HG02884 (cell line): Measurements from ENCODE around the gene HSD11B2.

ENCODE experiments used
- ATAC-seq: cut with Tn5 transposase; IDR thresholded peaks from one replicate; pipeline ENCODE4 v1.9.1; 2021; ENCODE audit warnings: mild to moderate bottlenecking, moderate library complexity; ENCODE audit not compliant: unreplicated experiment

HSD11B2 gene

GRCh38 chr16:67470359-67470758, 39.4 kb downstream of the HSD11B2 start:
- ATAC-seq: no peak

- ATAC-seq: no peak
Observed at GRCh38 chr16:67471758-67472384, 41.0 kb downstream of the HSD11B2 start.

- ATAC-seq: no peak
Observed at GRCh38 chr16:67474551-67475455, 43.9 kb downstream of the HSD11B2 start.

- ATAC-seq: no peak
Observed at GRCh38 chr16:67477960-67478554, 47.1 kb downstream of the HSD11B2 start.

GRCh38 chr16:67480833-67481560, 50.1 kb downstream of the HSD11B2 start, which contains the start of gene ATP6V0D1:
Gene ATP6V0D1 (minus strand): TSS chr16:67481157. CDS start chr16:67481086, 71 bp downstream.
- peak; percentile 88 for ATAC-seq

GRCh38 chr16:67481561-67482232, 50.8 kb downstream of the HSD11B2 start:
- ATAC-seq: peak; percentile 10

GRCh38 chr16:67482233-67482924, 51.5 kb downstream of the HSD11B2 start:
- no peak for ATAC-seq

- no peak for ATAC-seq
Observed at GRCh38 chr16:67483150-67483549, 52.2 kb downstream of the HSD11B2 start, which contains the start of gene AGRP. Gene AGRP (minus strand): TSS chr16:67483547. CDS start chr16:67483398, 149 bp downstream.

GRCh38 chr16:67483731-67484525, 53.0 kb downstream of the HSD11B2 start:
- no peak for ATAC-seq

GRCh38 chr16:67486805-67487204, 55.9 kb downstream of the HSD11B2 start:
- ATAC-seq: no peak
